ENCODE measurements around the gene ANO7.

The ANO7 gene

GRCh38 chr2:241209271-241209670, 20.8 kb downstream of the ANO7 start:
- no peak for DNase-seq (ENCODE audit: low spot score)

DNA sequence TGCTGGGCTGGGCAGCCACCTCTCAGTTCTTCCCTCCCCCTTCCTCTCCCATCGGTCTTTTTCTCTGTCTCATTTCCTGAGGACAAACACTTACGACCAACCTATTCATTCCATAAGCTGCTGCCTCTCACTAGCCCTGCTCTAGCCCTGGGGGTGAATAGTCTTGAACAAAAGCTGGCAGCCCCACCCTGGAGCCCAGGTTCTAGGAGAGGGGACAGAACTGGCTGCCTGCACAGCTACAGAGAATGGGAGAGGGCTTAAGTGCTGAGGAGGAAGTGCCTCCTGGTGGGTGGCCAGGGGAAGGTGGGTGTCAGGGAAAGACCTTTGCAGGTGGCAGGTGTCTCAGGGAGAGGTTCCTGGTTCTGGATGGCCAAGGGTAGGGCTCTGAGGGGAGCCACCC, 22.8 kb downstream of the ANO7 start:
- DNase-seq (ENCODE audit: low spot score) = no peak

GRCh38 chr2:241213041-241213440, 24.6 kb downstream of the ANO7 start:
- no peak for DNase-seq (ENCODE audit: low spot score)

DNA sequence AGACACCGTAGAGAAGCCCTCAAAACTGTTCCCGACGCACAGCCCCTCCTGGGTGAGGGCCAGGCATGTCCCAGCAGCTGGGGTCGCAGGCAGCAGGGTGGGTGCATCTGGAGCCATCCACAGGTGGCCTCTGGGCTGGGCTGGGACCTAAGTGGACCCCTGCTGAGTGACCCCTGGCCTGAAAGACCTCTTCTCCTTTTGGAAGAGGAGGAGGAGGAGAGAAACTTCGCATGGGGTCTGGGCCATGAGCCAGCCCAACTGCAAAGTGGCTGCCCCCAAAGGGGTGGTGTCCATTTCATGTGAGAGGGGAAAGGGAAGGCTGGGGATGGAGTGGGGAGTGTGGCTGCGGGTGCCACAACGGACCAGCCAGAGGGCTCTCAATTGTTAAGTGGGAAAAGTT, 25.1 kb downstream of the ANO7 start:
- no peak for DNase-seq (ENCODE audit: low spot score)

- DNase-seq (ENCODE audit: low spot score) = no peak
These were observed 25.7 kb downstream of the ANO7 start for GRCh38 chr2:241214209-241214608.

GRCh38 chr2:241214766-241215165, 26.3 kb downstream of the ANO7 start:
- no peak for DNase-seq (ENCODE audit: low spot score)

GRCh38 chr2:241215421-241215820, 26.9 kb downstream of the ANO7 start:
- no peak for DNase-seq (ENCODE audit: low spot score)

DNA sequence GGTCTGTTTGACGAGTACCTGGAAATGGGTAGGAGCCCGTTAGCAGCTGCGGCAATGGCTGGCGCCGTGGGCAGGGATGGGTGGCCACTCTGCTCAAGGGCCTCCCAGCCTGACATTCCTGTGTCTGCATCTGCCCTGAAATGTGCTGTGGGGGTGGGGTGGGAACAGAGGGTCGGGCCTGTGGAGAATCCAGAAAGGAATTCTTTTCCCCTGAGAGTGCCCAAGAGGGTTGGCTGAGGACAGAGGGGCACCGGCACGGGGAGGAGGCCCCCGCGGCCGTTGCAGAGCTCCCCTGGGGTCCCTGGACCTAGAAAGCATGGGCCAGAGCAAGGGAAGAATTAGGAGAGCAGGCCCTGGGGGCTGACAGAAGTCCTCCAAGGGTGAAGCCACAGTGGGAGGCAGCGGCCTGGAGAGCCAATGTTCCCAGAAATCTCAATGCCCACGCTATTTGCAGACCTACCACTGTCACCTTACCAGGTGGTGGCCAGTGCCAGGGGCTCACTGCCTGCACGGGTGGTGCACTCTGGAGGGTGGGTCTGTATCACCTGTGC, 27.8 kb downstream of the ANO7 start:
- DNase-seq (ENCODE audit: low spot score) = no peak

GRCh38 chr2:241217320-241218031, 29.0 kb downstream of the ANO7 start:
- DNase-seq (ENCODE audit: low spot score) = peak; percentile 84

GRCh38 chr2:241218131-241219029, 29.9 kb downstream of the ANO7 start:
- DNase-seq (ENCODE audit: low spot score) = peak; percentile 47

DNA sequence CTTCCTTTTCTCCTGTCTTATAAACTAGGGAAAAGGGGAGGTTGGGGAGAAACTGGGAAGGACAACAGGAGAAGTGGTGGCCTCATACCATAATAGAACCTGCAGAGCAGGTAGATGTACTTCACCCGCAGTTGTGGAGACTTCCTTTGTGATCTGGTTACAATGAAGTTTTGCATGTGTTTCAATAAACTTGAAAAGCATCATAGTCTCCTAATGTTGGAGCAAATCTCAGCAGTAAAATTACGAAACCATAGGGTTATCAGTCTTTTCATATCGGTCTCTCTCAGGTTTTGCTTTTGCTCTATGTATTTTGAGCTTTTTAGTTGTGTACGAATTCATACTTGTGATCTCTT, 30.5 kb downstream of the ANO7 start:
- no peak for DNase-seq (ENCODE audit: low spot score)

DNA sequence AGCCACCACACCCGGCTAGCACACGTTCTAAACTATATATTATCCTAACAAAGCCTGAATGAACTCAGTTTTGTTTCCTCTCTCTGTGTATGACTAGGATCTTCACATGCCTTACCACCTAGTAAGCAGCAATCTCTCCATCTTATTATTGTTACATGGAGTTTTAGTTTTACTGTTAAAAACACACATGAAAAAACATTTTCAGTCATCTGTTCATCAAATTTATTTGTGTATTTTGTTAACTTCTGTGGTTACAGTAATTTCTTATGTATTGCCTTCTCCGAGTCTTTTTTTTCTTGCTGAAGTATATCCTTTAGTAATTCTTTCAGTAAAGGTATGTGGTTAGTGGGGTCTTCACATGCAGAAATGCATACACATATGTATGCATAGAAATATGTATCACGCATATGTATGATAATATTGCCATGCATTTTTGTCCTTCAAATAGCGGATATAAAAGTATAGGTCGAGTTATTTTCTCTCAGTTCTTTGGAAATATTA, 31.4 kb downstream of the ANO7 start:
- DNase-seq (ENCODE audit: low spot score) = no peak

DNA sequence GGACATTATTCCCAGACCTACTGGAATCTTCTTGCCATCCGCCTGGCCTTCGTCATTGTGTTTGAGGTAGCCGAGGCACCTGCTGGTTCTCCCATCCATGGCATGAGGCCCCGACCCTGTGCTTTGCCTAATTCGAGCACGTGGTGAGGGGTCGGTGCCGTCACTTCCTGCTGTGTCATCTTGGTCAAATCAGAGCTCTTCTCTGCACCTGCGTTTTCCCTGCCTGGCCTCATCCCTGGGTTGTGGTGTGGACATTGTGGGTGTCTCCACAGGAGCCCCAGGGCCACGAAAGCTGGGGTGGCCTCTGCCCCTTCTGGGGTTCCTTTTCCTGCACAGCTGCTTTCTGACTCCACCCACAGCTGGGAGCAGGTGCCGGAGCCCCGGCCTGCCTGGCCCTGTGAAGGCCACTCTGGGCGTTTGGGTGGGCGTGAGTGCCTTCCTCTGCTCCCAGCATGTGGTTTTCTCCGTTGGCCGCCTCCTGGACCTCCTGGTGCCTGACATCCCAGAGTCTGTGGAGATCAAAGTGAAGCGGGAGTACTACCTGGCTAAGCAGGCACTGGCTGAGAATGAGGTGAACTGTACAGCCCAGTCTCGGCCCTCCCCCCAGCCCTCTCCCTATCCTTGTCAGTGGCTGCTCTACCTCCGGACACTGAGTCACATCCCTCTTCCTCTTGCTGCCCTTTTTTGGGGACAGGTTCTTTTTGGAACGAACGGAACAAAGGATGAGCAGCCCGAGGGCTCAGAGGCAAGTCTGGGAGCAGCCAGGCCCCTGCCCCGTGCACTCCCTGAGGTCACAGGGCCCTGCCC, 34.9 kb downstream of the ANO7 start:
- no peak for DNase-seq (ENCODE audit: low spot score)

- peak; percentile 93 for DNase-seq (ENCODE audit: low spot score)
These were observed 35.8 kb downstream of the ANO7 start for GRCh38 chr2:241224018-241224850.

DNA sequence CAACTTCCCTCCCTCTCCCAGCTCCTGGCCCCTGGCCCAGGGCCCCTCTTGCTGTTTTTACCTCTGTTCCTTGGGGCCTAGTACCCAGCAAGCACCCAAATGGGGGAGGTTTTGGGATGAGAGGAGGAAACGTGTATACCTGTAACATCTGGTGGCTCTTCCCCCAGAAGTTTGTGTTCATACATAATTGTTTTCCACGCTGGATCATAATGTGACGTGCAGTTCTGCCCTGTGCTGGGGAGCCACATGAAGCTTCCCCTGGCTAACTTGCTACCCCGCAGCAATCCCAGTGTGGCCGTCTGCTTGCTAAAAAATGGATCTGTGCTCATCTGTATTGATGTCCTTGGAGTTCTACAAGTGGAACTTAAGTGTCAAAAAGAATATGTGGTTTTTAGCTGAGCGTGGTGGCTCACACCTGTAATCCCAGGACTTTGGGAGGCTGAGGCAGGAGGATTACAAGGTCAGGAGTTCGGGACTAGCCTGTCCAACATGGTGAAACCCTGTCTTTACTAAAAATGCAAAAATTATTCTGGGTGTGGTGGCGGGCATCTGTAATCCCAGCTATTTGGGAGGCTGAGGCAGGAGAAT, 36.5 kb downstream of the ANO7 start:
- no peak for DNase-seq (ENCODE audit: low spot score)

- DNase-seq (ENCODE audit: low spot score) = no peak
These were observed 37.1 kb downstream of the ANO7 start for GRCh38 chr2:241225545-241225944.

GRCh38 chr2:241225983-241226382, 37.5 kb downstream of the ANO7 start:
- no peak for DNase-seq (ENCODE audit: low spot score)

DNA sequence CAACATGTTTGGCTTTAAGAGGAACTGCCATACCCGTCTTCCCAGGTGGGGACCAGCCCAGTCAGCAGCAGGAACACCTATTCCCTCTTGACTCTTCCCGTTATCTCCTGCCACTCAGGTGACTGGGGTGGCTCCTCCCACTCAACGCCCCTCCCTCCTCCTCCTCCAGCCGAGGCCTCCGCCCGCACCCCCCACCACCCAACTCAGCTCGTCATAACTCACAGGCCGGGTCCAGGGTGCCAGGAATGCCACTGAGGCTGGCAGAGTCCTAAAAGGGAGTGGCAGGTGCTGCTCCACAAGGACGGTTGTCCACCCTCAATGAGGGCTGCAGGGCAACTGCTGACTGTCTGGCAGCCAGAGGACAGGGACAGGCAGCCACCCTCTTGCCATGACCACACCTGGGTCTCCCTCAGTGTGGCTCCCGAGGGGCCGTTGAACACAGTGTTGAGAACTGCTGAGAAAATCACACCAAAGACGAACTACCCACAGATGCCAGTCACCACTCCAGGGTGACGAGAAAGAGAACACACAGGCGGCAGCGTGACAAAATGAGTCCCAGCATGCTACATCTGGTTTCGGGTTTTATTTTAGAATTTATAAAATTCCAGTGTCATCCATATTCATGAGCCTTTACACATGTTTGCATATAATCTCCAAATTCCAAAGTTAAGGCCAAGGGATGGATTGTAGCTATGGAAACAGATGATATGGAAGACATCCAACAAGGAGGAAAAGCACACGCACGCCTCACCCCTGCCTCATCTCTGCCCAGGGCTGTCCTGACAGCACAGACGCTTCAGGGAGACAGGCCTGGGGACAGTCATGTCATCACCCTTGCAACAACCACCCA, 38.5 kb downstream of the ANO7 start:
- no peak for DNase-seq (ENCODE audit: low spot score)

DNA sequence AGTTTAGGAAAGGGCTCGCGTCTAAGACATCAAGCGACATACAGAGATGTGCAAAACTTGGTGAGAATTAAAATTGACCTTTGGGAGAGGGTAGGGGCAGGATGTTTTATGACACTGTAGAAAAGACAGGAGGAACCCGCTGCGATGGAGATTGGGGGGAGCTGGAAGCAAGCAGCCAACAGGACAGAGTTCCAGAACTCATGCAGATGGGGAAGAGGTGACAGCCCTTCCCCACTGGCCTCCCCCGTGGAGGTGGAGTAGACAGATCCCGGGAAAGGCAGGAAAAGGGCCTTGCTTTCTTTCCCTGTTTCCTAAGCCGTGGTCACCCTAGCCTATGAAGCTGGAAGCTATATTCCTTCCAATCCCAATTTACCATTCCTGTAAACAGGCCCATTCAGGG, 39.1 kb downstream of the ANO7 start:
- no peak for DNase-seq (ENCODE audit: low spot score)
